ENCODE measurements around the gene DDX1. TPM values are rescaled to one million over a fixed set of nuclear protein-coding genes. Genes with fewer than 3 reads are reported as not detected.
A peak's percentile ranks its signal among the peaks of the same experiment; 100 is the strongest.

Gene DDX1
- total and polyA plus RNA-seq, 2 donors from 2014 or later: 84.0 to 90.0 TPM

GRCh38 chr2:15615301-15615920 is 23.7 kb downstream of the DDX1 start:
- Histone ChIP-seq H3K27me3 (ENCODE audit: control insufficient read depth, insufficient read depth, low read length) (no peaks in the 10 kb centered on the region), H3K36me3 (ENCODE audit: control insufficient read depth in 2 of 3, insufficient read depth in 3 of 3, low read length in 3 of 3) (peaks cover 0 to 14% (median 12%) of the 10 kb centered on the region in 3 donors), H3K4me3 (ENCODE audit: low read length in 3 of 3) (no peak overlapping the region), H3K9ac (ENCODE audit: low read length in 3 of 3) (no peak overlapping the region), H3K9me3 (ENCODE audit: control insufficient read depth in 2 of 3, insufficient read depth in 1 of 3, low read length in 3 of 3) (no peaks in the 10 kb centered on the region), H3K27ac (ENCODE audit: low read depth in 2 of 2, low read length in 2 of 2) (no peak overlapping the region), H3K4me1 (ENCODE audit: control insufficient read depth in 2 of 3, insufficient read depth in 2 of 3, low read depth in 1 of 3, low read length in 3 of 3) (no peaks in the 10 kb centered on the region)
- TF ChIP-seq, protein P1, sequence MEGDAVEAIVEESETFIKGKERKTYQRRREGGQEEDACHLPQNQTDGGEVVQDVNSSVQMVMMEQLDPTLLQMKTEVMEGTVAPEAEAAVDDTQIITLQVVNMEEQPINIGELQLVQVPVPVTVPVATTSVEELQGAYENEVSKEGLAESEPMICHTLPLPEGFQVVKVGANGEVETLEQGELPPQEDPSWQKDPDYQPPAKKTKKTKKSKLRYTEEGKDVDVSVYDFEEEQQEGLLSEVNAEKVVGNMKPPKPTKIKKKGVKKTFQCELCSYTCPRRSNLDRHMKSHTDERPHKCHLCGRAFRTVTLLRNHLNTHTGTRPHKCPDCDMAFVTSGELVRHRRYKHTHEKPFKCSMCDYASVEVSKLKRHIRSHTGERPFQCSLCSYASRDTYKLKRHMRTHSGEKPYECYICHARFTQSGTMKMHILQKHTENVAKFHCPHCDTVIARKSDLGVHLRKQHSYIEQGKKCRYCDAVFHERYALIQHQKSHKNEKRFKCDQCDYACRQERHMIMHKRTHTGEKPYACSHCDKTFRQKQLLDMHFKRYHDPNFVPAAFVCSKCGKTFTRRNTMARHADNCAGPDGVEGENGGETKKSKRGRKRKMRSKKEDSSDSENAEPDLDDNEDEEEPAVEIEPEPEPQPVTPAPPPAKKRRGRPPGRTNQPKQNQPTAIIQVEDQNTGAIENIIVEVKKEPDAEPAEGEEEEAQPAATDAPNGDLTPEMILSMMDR (IDR thresholded peaks at IDR 0.05; ENCODE audit: borderline replicate concordance, extremely low read depth, insufficient read depth): no peak
- DNase-seq (no peak), FAIRE-seq (no peak)
- intact Hi-C loops (cut with DNase I): no loop called here

DNA sequence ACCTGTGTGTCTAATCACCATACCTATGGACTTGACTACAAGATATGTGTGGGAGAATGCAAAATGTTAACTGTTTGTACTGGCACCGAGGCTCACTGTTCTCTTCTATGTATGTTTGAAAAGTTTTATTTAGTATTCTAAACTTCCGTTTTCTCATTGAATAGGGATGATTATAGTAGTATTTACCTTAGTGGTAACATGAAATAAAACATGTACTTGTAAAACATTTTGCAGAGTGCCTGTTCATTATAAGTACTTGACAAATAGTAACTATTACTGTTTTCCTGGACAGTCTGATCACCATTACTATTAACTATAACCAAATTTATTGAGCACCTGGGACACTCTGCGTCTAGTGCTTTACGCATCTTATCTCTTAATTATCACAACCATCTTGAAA is 24.8 kb downstream of the DDX1 start:
- no peaks in the 10 kb centered on the region for H3K27me3 ChIP-seq (ENCODE audit: control insufficient read depth, insufficient read depth, low read length)
- no peaks in the 10 kb centered on the region for H3K9me3 ChIP-seq (ENCODE audit: control insufficient read depth in 2 of 3, insufficient read depth in 1 of 3, low read length in 3 of 3)
- DNase-seq: no peak
- intact Hi-C loops (cut with DNase I): no loop called here
- TF ChIP-seq, protein P1 (IDR thresholded peaks at IDR 0.05; ENCODE audit: borderline replicate concordance, extremely low read depth, insufficient read depth): no peak
- H3K4me1 ChIP-seq (ENCODE audit: control insufficient read depth in 2 of 3, insufficient read depth in 2 of 3, low read depth in 1 of 3, low read length in 3 of 3): no peaks in the 10 kb centered on the region
- no peak overlapping the region for H3K4me3 ChIP-seq (ENCODE audit: low read length in 3 of 3)
- no peak overlapping the region for H3K9ac ChIP-seq (ENCODE audit: low read length in 3 of 3)
- H3K27ac ChIP-seq (ENCODE audit: low read depth in 2 of 2, low read length in 2 of 2): no peak overlapping the region
- peaks cover 4 to 14% (median 12%) of the 10 kb centered on the region in 3 donors for H3K36me3 ChIP-seq (ENCODE audit: control insufficient read depth in 2 of 3, insufficient read depth in 3 of 3, low read length in 3 of 3)
- no peak for FAIRE-seq

DNA sequence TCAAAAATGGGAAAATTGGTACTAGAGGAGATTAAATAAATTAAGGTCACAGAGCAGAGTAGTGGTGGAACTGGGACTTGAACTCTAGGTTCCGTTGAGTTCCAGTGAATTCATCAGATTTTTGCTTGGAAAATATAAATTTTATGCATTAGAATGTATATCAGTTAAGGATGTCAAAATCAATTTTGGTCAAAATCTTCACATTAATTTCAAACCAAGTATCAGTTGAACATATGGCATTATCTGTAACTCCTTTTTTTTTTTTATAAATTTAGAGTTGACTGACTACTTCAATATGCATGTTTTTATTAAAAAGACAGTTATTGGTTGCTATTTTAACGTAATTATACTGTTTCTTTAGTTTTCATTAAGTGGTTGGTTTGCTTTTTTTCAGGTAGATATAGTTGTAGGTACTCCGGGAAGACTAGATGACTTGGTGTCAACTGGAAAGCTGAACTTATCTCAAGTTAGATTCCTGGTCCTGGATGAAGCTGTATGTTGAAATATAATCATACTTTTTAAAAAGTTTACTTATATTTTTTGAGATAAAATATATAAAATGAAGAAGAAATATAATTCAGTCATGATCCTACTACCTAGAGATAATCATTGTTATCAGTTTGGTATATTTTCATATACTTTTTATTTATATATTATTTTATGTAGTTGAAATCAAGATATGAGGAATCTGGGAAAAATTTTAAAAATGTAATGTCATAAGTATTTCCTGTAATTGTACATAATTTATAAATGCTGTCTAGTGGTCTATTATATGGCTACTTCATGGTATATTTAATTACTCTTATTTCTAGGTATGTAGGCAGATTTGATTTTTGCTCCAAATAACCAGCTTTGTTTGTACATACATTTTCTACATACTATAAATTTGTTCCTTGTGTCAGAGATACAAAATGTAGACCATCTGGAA is 25.4 kb downstream of the DDX1 start:
- Histone ChIP-seq H3K36me3 (ENCODE audit: control insufficient read depth in 2 of 3, insufficient read depth in 3 of 3, low read length in 3 of 3) (peaks cover 6 to 14% (median 12%) of the 10 kb centered on the region in 3 donors), H3K27me3 (ENCODE audit: control insufficient read depth, insufficient read depth, low read length) (no peaks in the 10 kb centered on the region), H3K27ac (ENCODE audit: low read depth in 2 of 2, low read length in 2 of 2) (no peak overlapping the region), H3K4me3 (ENCODE audit: low read length in 3 of 3) (no peak overlapping the region), H3K9me3 (ENCODE audit: control insufficient read depth in 2 of 3, insufficient read depth in 1 of 3, low read length in 3 of 3) (no peaks in the 10 kb centered on the region), H3K9ac (ENCODE audit: low read length in 3 of 3) (no peak overlapping the region), H3K4me1 (ENCODE audit: control insufficient read depth in 2 of 3, insufficient read depth in 2 of 3, low read depth in 1 of 3, low read length in 3 of 3) (no peaks in the 10 kb centered on the region)
- DNase-seq (no peak), FAIRE-seq (peak; percentile 92)
- intact Hi-C loops (cut with DNase I): no loop called here
- TF ChIP-seq, protein P1 (IDR thresholded peaks at IDR 0.05; ENCODE audit: borderline replicate concordance, extremely low read depth, insufficient read depth): no peak

Measured in kidney (tissue), 14 donors.